Chondrocyte (in vitro differentiated cells): ENCODE results near the gene NEUROD2. TPM values are rescaled to one million over a fixed set of nuclear protein-coding genes. Genes with fewer than 3 reads are reported as not detected.

Experiments
- DNase-seq: peaks from one replicate; pipeline ENCODE4 v3.0.0; 2021; ENCODE audit warnings: mixed read lengths, low spot score
- H3K27ac Mint-ChIP-seq: one replicate; pipeline ENCODE4 v1.8.0; 2021; ENCODE audit warnings: mild to moderate bottlenecking, moderate library complexity, mixed read lengths; ENCODE audit not compliant: unreplicated experiment
- H3K27me3 Mint-ChIP-seq: 2 replicates; pipeline ENCODE4 v1.8.0; 2021; ENCODE audit warnings: low read depth, mixed read lengths
- H3K36me3 Mint-ChIP-seq: 2 replicates; pipeline ENCODE4 v1.8.0; 2021; ENCODE audit warnings: low read depth, mixed read lengths
- H3K4me1 Mint-ChIP-seq: 2 replicates; pipeline ENCODE4 v1.8.0; 2021; ENCODE audit warnings: low read depth, mild to moderate bottlenecking, mixed read lengths
- H3K4me3 Mint-ChIP-seq: one replicate; pipeline ENCODE4 v1.8.0; 2021; ENCODE audit warnings: mild to moderate bottlenecking, moderate library complexity, mixed read lengths; ENCODE audit not compliant: unreplicated experiment
- H3K9me3 Mint-ChIP-seq: 2 replicates; pipeline ENCODE4 v1.8.0; 2021; ENCODE audit warnings: low read depth, mixed read lengths
- CTCF ChIP-seq: fragments of 200-600 bp; sonication (generic); IDR thresholded peaks from 2 replicates; pipeline ENCODE4 v1.5.0; 2021; ENCODE audit warnings: antibody characterized with exemption, mild to moderate bottlenecking, moderate library complexity
- total RNA-seq: library from RNA; stranded (reverse); gene quantifications from 3 replicates; pipeline ENCODE4 v1.2.1, GENCODE V29; 2021

The NEUROD2 gene
- total RNA-seq, 1 donor from 2014 or later = not detected

GRCh38 chr17:39634384-39634871 lies 26.7 kb upstream of the NEUROD2 start:
- Mint-ChIP-seq H3K27me3 (peaks cover 15% of the 10 kb centered on the region), H3K36me3 (no peaks in the 10 kb centered on the region), H3K9me3 (no peaks in the 10 kb centered on the region), H3K4me3 (no peak overlapping the region), H3K27ac (no peak overlapping the region), H3K4me1 (peaks cover 27% of the 10 kb centered on the region)
- TF ChIP-seq CTCF = peak; percentile 89
- no peak for DNase-seq

- peaks cover 20% of the 10 kb centered on the region for H3K4me1 Mint-ChIP-seq
- peaks cover 17% of the 10 kb centered on the region for H3K27me3 Mint-ChIP-seq
- no peak for TF ChIP-seq CTCF
- H3K36me3 Mint-ChIP-seq = no peaks in the 10 kb centered on the region
- H3K4me3 Mint-ChIP-seq = no peak overlapping the region
- no peak for DNase-seq
- no peak overlapping the region for H3K27ac Mint-ChIP-seq
- no peaks in the 10 kb centered on the region for H3K9me3 Mint-ChIP-seq
Measured at GRCh38 chr17:39633570-39634183, 26.0 kb upstream of the NEUROD2 start.

GRCh38 chr17:39632153-39632941 lies 24.6 kb upstream of the NEUROD2 start:
- no peak for DNase-seq
- H3K4me1 Mint-ChIP-seq = peaks cover 7% of the 10 kb centered on the region
- TF ChIP-seq CTCF = no peak
- H3K36me3 Mint-ChIP-seq = no peaks in the 10 kb centered on the region
- no peaks in the 10 kb centered on the region for H3K9me3 Mint-ChIP-seq
- H3K27ac Mint-ChIP-seq = no peak overlapping the region
- H3K27me3 Mint-ChIP-seq = peaks cover 25% of the 10 kb centered on the region
- no peak overlapping the region for H3K4me3 Mint-ChIP-seq

GRCh38 chr17:39631403-39631802 lies 23.7 kb upstream of the NEUROD2 start:
- Mint-ChIP-seq H3K27ac (no peak overlapping the region), H3K36me3 (peaks cover 2% of the 10 kb centered on the region), H3K4me1 (peaks cover 7% of the 10 kb centered on the region), H3K9me3 (no peaks in the 10 kb centered on the region), H3K4me3 (no peak overlapping the region), H3K27me3 (peaks cover 28% of the 10 kb centered on the region)
- no peak for TF ChIP-seq CTCF
- no peak for DNase-seq

- Mint-ChIP-seq H3K4me1 (peaks cover 8% of the 10 kb centered on the region), H3K4me3 (no peak overlapping the region), H3K9me3 (no peaks in the 10 kb centered on the region), H3K36me3 (peaks cover 3% of the 10 kb centered on the region), H3K27ac (no peak overlapping the region), H3K27me3 (peaks cover 39% of the 10 kb centered on the region)
- DNase-seq = no peak
- TF ChIP-seq CTCF = no peak
Measured at GRCh38 chr17:39629898-39630297, 22.2 kb upstream of the NEUROD2 start.
